ENCODE results near the gene SLC24A3.

DNA sequence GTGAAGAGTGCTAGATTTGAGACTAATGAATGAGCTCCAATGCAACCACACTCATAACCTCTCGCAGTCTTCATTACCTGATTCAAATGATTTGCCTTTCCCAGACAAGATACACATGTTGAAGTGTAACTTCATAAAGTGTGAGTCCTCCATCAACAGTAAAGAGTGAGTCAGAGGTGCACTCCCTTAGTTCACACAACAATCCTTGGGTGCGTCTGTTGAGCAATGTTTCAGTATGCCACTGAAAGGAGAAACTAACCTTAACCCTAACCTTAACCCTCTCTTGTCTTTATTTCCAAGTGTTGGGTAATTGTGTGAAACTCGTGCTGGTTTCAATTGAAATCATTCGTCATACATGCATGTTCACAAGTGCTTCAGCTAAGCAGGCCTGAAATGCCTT is 524.6 kb downstream of the SLC24A3 start:
- TF ChIP-seq, protein P1, sequence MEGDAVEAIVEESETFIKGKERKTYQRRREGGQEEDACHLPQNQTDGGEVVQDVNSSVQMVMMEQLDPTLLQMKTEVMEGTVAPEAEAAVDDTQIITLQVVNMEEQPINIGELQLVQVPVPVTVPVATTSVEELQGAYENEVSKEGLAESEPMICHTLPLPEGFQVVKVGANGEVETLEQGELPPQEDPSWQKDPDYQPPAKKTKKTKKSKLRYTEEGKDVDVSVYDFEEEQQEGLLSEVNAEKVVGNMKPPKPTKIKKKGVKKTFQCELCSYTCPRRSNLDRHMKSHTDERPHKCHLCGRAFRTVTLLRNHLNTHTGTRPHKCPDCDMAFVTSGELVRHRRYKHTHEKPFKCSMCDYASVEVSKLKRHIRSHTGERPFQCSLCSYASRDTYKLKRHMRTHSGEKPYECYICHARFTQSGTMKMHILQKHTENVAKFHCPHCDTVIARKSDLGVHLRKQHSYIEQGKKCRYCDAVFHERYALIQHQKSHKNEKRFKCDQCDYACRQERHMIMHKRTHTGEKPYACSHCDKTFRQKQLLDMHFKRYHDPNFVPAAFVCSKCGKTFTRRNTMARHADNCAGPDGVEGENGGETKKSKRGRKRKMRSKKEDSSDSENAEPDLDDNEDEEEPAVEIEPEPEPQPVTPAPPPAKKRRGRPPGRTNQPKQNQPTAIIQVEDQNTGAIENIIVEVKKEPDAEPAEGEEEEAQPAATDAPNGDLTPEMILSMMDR (conservative IDR thresholded peaks at IDR 0.05; ENCODE audit: low read length), result no peak
- TF ChIP-seq EZH2phosphoT487 (IDR thresholded peaks at IDR 0.05; ENCODE audit: borderline replicate concordance, low read depth, low read length), result no peak

Measured in OCI-LY7 (cell line).